IMR-90 (cell line): ENCODE measurements around the gene MPC1. TPM values are rescaled to one million over a fixed set of nuclear protein-coding genes. Genes with fewer than 3 reads are reported as not detected.

Experiments
- ATAC-seq: fragments of 200-7000 bp; cut with Tn5 transposase; 2 replicates; pipeline ENCODE4 v1.9.1; 2020; ENCODE audit warnings: low read depth, mild to moderate bottlenecking, moderate library complexity
- BruUV-seq: library from RNA; stranded (reverse); fragments of 400-500 nt; replicated peaks from 2 replicates; lab custom pipeline; 2021; lab: Mats Ljungman, UMichigan
- CTCF ChIA-PET: fragments of 300-600 bp; formaldehyde crosslinking; extraction: SDS; loops from one replicate; lab custom pipeline; 2021; ENCODE audit warnings: antibody characterized with exemption; lab: Yijun Ruan, JAX
- POLR2A ChIA-PET: fragments of 300-600 bp; sonication (Branson Sonifier 250); formaldehyde crosslinking; loops from one replicate; lab custom pipeline; 2022; ENCODE audit warnings: antibody characterized with exemption; ENCODE audit not compliant: unreplicated experiment; lab: Charles Lee
- DNase-seq: peaks from one replicate; pipeline ENCODE4 v3.0.0; 2013
- H2AFZ ChIP-seq: replicated peaks from 2 replicates; pipeline ENCODE3; 2013; ENCODE audit warnings: low read length, mild to moderate bottlenecking; ENCODE audit not compliant: poor library complexity
- H2AK5ac ChIP-seq: 2 replicates; pipeline ENCODE4 v1.6.1; 2013; ENCODE audit warnings: low read depth, low read length, inconsistent platforms
- H2AK9ac ChIP-seq: replicated peaks from 2 replicates; pipeline ENCODE3; 2013; ENCODE audit warnings: mild to moderate bottlenecking, low read depth, low read length, moderate library complexity; ENCODE audit not compliant: poor library complexity
- H2BK120ac ChIP-seq: 2 replicates; pipeline ENCODE4 v1.6.1; 2013; ENCODE audit warnings: low read depth, low read length, inconsistent platforms
- H2BK15ac ChIP-seq: 3 replicates; pipeline ENCODE4 v1.6.1; 2013; ENCODE audit warnings: low read depth, low read length, inconsistent platforms
- H2BK20ac ChIP-seq: 2 replicates; pipeline ENCODE4 v1.6.1; 2013; ENCODE audit warnings: low read depth, mild to moderate bottlenecking, inconsistent platforms, low read length, moderate library complexity
- H2BK5ac ChIP-seq: 2 replicates; pipeline ENCODE4 v1.6.1; 2013; ENCODE audit warnings: mild to moderate bottlenecking, low read depth, low read length, inconsistent platforms; ENCODE audit not compliant: poor library complexity, severe bottlenecking
- H3K14ac ChIP-seq: replicated peaks from 2 replicates; pipeline ENCODE4 v1.6.1; 2013; ENCODE audit warnings: low read depth, low read length, inconsistent platforms
- H3K18ac ChIP-seq: 2 replicates; pipeline ENCODE4 v1.6.1; 2013; ENCODE audit warnings: low read depth, low read length, control low read depth
- H3K23ac ChIP-seq: 2 replicates; pipeline ENCODE4 v1.6.1; 2013; ENCODE audit warnings: low read depth, low read length, inconsistent platforms
- H3K27ac ChIP-seq: 2 replicates; pipeline ENCODE4 v1.5.1; 2013; ENCODE audit warnings: mild to moderate bottlenecking, control low read depth, low read length; ENCODE audit not compliant: insufficient read depth
- H3K27me3 ChIP-seq: 2 replicates; pipeline ENCODE4 v1.6.1; 2013; ENCODE audit warnings: low read length; ENCODE audit not compliant: control insufficient read depth, insufficient read depth
- H3K36me3 ChIP-seq: 2 replicates; pipeline ENCODE4 v1.6.1; 2013; ENCODE audit warnings: low read length, mixed read lengths; ENCODE audit not compliant: control insufficient read depth, insufficient read depth
- H3K4ac ChIP-seq: 2 replicates; pipeline ENCODE4 v1.6.1; 2013; ENCODE audit warnings: low read depth, low read length, inconsistent platforms
- H3K4me1 ChIP-seq: 2 replicates; pipeline ENCODE4 v1.6.1; 2013; ENCODE audit warnings: low read length, mixed read lengths; ENCODE audit not compliant: control insufficient read depth, insufficient read depth
- H3K4me2 ChIP-seq: 2 replicates; pipeline ENCODE4 v1.6.1; 2013; ENCODE audit warnings: low read depth, mild to moderate bottlenecking, control low read depth, low read length, moderate library complexity
- H3K4me3 ChIP-seq: 2 replicates; pipeline ENCODE4 v1.5.1; 2013; ENCODE audit warnings: low read depth, mild to moderate bottlenecking, control low read depth, low read length, moderate library complexity; ENCODE audit not compliant: insufficient read depth
- H3K56ac ChIP-seq: 2 replicates; pipeline ENCODE4 v1.6.1; 2013; ENCODE audit warnings: low read length, inconsistent platforms; ENCODE audit not compliant: insufficient read depth; ENCODE audit errors: extremely low read depth
- H3K79me1 ChIP-seq, 2 experiments: 2 replicates each; pipeline ENCODE4 v1.6.1; 2013; ENCODE audit warnings: low read length in 2 of 2, inconsistent platforms in 1 of 2, low read depth in 1 of 2
- H3K9ac ChIP-seq: 2 replicates; pipeline ENCODE4 v1.6.1; 2013; ENCODE audit warnings: low read depth, low read length, control low read depth
- H3K9me1 ChIP-seq: 2 replicates; pipeline ENCODE4 v1.6.1; 2013; ENCODE audit warnings: low read length, inconsistent platforms; ENCODE audit not compliant: insufficient read depth
- H3K9me3 ChIP-seq: 2 replicates; pipeline ENCODE4 v1.6.1; 2013; ENCODE audit warnings: low read length; ENCODE audit not compliant: control insufficient read depth, insufficient read depth
- H4K20me1 ChIP-seq: 2 replicates; pipeline ENCODE4 v1.6.1; 2013; ENCODE audit warnings: low read length, inconsistent platforms; ENCODE audit not compliant: insufficient read depth
- H4K5ac ChIP-seq: 2 replicates; pipeline ENCODE4 v1.6.1; 2013; ENCODE audit warnings: mild to moderate bottlenecking, low read depth, low read length, control low read depth
- H4K8ac ChIP-seq, 2 experiments: 2 replicates each; pipeline ENCODE4 v1.6.1; 2013; ENCODE audit warnings: low read depth in 2 of 2, low read length in 2 of 2, control low read depth in 1 of 2, inconsistent platforms in 1 of 2
- H4K91ac ChIP-seq: 2 replicates; pipeline ENCODE4 v1.6.1; 2013; ENCODE audit warnings: low read depth, low read length, inconsistent platforms; ENCODE audit not compliant: insufficient read depth
- MXI1 ChIP-seq: IDR thresholded peaks from 2 replicates; pipeline ENCODE4 v1.6.1; 2012; ENCODE audit warnings: low read depth, mild to moderate bottlenecking, low read length, moderate library complexity, borderline replicate concordance
- POLR2A ChIP-seq: IDR thresholded peaks from 2 replicates; pipeline ENCODE4 v1.6.1; 2012; ENCODE audit warnings: mild to moderate bottlenecking, low read depth, low read length
- RAD21 ChIP-seq: IDR thresholded peaks from 2 replicates; pipeline ENCODE4 v1.6.1; 2012; ENCODE audit warnings: low read length, improper control_type of control experiment
- SMC3 ChIP-seq: fragments of 150-350 bp; IDR thresholded peaks from 2 replicates; pipeline ENCODE4 v1.6.1; 2016; ENCODE audit warnings: low read depth, mild to moderate bottlenecking, antibody characterized with exemption, low read length, moderate library complexity
- WGBS, 2 experiments: methylation state at CpG; one replicate each; pipeline versions ENCODE4 v1.1.5 to v1.1.7; 2013; ENCODE audit warnings: missing lambda C conversion rate in 2 of 2; ENCODE audit not compliant: insufficient read length in 1 of 2; ENCODE audit errors: extremely low coverage in 2 of 2; 5-methylcytosine and 5-hydroxymethylcytosine counted together
- dilution Hi-C: fragments of 300-500 bp; cut with HindIII; formaldehyde crosslinking; loops from one replicate; pipeline ENCODE4 v1.14.3; 2018; ENCODE audit warnings: low sequenced_read_pairs; ENCODE audit not compliant: unreplicated experiment
- in situ Hi-C: fragments of 300-500 bp; cut with MboI; formaldehyde crosslinking; loops from 3 replicates; pipeline ENCODE4 v1.14.3; 2019; ENCODE audit warnings: low sequenced_read_pairs, inconsistent platforms, mixed read lengths
- intact Hi-C: fragments of 100-400 bp; cut with micrococcal nuclease; formaldehyde crosslinking; loops from 2 replicates; pipeline ENCODE4 v1.10.0; 2022
- polyA plus RNA-seq, 3 experiments: library from polyadenylated mRNA; depleted of rRNA; stranded (reverse); fragments of >200 nt; gene quantifications; 2 replicates each; pipeline ENCODE4 v1.2.3, GENCODE V29; 2012; ENCODE audit warnings: low replicate concordance in 1 of 3
- total RNA-seq: library from RNA; depleted of rRNA; stranded (reverse); fragments of >200 nt; gene quantifications from 2 replicates; pipeline ENCODE4 v1.2.3, GENCODE V29; 2012
- TF ChIP-seq, protein P1 (sequence below): conservative IDR thresholded peaks from 2 replicates; pipeline ENCODE4 v1.5.1; 2012; ENCODE audit warnings: mild to moderate bottlenecking, low read depth, low read length, improper control_type of control experiment

The MPC1 gene
- total and polyA plus RNA-seq, 2 of the 4 experiments (the other 2 are of a cell fraction): 10.9 to 12.0 TPM

DNA sequence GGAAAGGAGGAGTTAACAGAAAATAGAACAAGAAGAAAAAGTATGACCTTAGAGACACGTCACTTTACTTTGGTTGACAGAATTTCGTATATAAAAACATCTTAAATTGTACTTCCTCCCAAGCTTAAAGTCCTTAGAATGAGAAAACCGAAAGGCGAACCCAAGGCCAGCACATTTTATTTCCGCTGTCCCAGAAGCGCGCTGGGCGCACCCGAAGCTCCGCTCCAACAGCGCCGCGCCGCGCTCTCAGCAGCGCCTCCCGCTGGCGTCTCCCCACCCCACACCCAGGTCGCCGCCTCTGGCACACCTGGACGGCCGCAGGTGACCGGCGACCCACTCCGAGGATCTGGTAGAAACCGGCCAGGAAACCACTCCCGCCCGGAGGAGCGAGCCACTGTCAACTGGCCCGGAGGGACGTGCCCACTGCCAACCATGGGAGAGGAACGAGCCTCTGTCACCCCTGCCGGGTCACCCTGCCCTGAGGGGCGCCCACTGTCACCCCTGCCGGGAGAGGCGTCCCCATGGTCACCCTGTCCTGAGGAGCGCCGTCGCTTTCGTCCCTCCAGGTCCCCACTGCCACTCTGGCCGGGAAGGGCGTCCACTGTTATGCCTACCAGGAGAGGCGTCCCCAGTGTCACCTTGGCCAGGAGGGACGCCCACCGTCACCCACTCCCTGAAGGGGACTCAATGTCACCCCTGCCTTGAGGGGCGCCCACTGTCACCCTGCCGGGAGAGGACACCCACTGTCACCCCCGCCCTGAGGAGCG is 824 bp downstream of the MPC1 start:
- Histone ChIP-seq H3K4me1 (no peaks in the 10 kb centered on the region), H3K9ac (peak overlapping the region; percentile 29; the same call in 1 of the 2 replicates), H2AFZ (peak overlapping the region; percentile 99), H3K23ac (no peak overlapping the region), H4K91ac (no peak overlapping the region), H3K9me3 (no peaks in the 10 kb centered on the region), H2BK15ac (no peak overlapping the region), H4K20me1 (no peaks in the 10 kb centered on the region), H2BK120ac (no peak overlapping the region), H4K8ac (no peak overlapping the region), H3K36me3 (no peaks in the 10 kb centered on the region), H3K27ac (no peak overlapping the region; the same call in 1 of the 2 replicates), H3K79me1 (peaks cover 0 to 5% of the 10 kb centered on the region in 2 experiments; a peak in 2 of 4 replicates), H3K56ac (no peak overlapping the region), H2AK5ac (no peak overlapping the region; the same call in 1 of the 2 replicates), H3K18ac (no peak overlapping the region), H3K27me3 (no peaks in the 10 kb centered on the region), H3K14ac (no peak overlapping the region), H3K4ac (no peak overlapping the region), H3K4me2 (peak overlapping the region; percentile 95), H2BK20ac (no peak overlapping the region), H2AK9ac (peak overlapping the region; percentile 89), H4K5ac (no peak overlapping the region), H3K9me1 (no peaks in the 10 kb centered on the region), H2BK5ac (no peak overlapping the region), H3K4me3 (peak overlapping the region; percentile 87)
- in situ Hi-C loops: no loop called here
- ChIA-PET POLR2A (no interaction called here), CTCF (interaction anchor here (0.6 to 1.3 kb wide), 8 partner anchors 8 to 106 kb away, joined by 3 to 6 read pairs (median 4); no protein-coding TSS in a partner anchor)
- ATAC-seq: 0 out of 2 replicates have a peak, but pooled peaks have one; percentile 6
- intact Hi-C loops: loop anchor here (2.0 to 5.0 kb wide), 2 partner anchors 39 to 105 kb away; partner anchors contain the start of gene SFT2D1
- WGBS, 2 experiments: 1% methylated on average over 20 of the region's 49 CpGs; no CpG with 5 or more reads in 1 of the 2 experiments
- peak; percentile 48 for TF ChIP-seq RAD21
- no peak for TF ChIP-seq POLR2A
- no peak for TF ChIP-seq MXI1
- TF ChIP-seq, protein P1, sequence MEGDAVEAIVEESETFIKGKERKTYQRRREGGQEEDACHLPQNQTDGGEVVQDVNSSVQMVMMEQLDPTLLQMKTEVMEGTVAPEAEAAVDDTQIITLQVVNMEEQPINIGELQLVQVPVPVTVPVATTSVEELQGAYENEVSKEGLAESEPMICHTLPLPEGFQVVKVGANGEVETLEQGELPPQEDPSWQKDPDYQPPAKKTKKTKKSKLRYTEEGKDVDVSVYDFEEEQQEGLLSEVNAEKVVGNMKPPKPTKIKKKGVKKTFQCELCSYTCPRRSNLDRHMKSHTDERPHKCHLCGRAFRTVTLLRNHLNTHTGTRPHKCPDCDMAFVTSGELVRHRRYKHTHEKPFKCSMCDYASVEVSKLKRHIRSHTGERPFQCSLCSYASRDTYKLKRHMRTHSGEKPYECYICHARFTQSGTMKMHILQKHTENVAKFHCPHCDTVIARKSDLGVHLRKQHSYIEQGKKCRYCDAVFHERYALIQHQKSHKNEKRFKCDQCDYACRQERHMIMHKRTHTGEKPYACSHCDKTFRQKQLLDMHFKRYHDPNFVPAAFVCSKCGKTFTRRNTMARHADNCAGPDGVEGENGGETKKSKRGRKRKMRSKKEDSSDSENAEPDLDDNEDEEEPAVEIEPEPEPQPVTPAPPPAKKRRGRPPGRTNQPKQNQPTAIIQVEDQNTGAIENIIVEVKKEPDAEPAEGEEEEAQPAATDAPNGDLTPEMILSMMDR: peak; percentile 63
- TF ChIP-seq SMC3: peak; percentile 40; the same call in 1 of the 2 replicates
- no TSS peak for BruUV-seq
- peak; percentile 46 for DNase-seq
- dilution Hi-C loops: no loop called here
